WERI-Rb-1 (cell line): ENCODE results near the gene UBE4A.

Experiments
- DNase-seq: peaks from one replicate; pipeline ENCODE4 v3.0.0-alpha.2; 2020
- H3K27ac ChIP-seq: fragments of 250-450 bp; sonication (Bioruptor Pico); 2 replicates; pipeline ENCODE4 v1.5.1; 2020; ENCODE audit warnings: mild to moderate bottlenecking, moderate library complexity
- H3K27me3 ChIP-seq: fragments of 250-450 bp; sonication (Bioruptor Pico); 2 replicates; pipeline ENCODE4 v1.5.1; 2021; ENCODE audit warnings: mild to moderate bottlenecking, low read depth, moderate library complexity; ENCODE audit not compliant: insufficient read depth, severe bottlenecking
- H3K36me3 ChIP-seq: fragments of 250-450 bp; sonication (Bioruptor Pico); 2 replicates; pipeline ENCODE4 v1.5.1; 2020; ENCODE audit warnings: mild to moderate bottlenecking, moderate library complexity
- H3K4me3 ChIP-seq: 2 replicates; pipeline ENCODE4 v1.5.1; 2011; ENCODE audit warnings: low read depth, mild to moderate bottlenecking, control low read depth, low read length
- H3K9me3 ChIP-seq: fragments of 250-450 bp; sonication (Bioruptor Pico); 2 replicates; pipeline ENCODE4 v1.5.1; 2021; ENCODE audit warnings: mild to moderate bottlenecking, moderate library complexity; ENCODE audit not compliant: severe bottlenecking
- TF ChIP-seq, protein P1 (sequence below): IDR thresholded peaks from 2 replicates; pipeline ENCODE4 v1.5.1; 2011; ENCODE audit warnings: low read depth, mild to moderate bottlenecking, control low read depth, inconsistent platforms, low read length

The UBE4A gene

DNA sequence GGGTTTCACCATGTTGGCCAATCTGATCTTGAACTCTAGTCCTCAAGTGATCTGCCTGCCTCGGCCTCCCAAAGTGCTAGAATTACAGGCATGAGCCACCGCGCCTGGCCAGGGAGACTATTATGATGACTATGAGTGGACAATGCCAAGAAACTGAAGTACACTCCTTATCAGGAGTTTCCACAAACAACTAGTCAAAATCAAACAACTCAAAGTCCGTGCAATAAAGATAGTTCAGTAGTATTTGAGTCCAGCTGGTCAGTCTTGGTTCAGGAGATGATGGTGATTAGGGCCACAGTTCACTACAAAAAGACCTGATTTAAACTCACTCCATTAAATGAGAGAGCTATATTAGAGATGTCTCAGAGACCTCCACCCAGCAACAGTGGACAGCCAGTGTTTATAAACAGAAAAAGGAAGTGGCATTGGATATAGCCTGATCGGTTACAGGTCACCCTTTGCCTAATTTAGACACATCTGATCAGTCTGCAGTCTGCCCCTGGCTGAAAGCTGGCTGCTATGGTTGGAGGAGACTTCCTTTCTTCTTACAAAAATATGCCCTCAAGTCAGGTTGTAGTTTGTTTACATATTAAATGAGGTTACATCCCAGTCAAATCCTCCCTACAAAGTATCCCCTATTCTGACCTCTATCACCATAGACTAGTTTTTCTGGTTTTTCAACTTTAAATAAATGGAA, 37.9 kb upstream of the UBE4A start:
- H3K36me3 ChIP-seq = no peaks in the 10 kb centered on the region
- no peaks in the 10 kb centered on the region for H3K27me3 ChIP-seq
- no peak overlapping the region for H3K27ac ChIP-seq
- H3K4me3 ChIP-seq = no peak overlapping the region
- no peaks in the 10 kb centered on the region for H3K9me3 ChIP-seq
- DNase-seq = no peak
- TF ChIP-seq, protein P1, sequence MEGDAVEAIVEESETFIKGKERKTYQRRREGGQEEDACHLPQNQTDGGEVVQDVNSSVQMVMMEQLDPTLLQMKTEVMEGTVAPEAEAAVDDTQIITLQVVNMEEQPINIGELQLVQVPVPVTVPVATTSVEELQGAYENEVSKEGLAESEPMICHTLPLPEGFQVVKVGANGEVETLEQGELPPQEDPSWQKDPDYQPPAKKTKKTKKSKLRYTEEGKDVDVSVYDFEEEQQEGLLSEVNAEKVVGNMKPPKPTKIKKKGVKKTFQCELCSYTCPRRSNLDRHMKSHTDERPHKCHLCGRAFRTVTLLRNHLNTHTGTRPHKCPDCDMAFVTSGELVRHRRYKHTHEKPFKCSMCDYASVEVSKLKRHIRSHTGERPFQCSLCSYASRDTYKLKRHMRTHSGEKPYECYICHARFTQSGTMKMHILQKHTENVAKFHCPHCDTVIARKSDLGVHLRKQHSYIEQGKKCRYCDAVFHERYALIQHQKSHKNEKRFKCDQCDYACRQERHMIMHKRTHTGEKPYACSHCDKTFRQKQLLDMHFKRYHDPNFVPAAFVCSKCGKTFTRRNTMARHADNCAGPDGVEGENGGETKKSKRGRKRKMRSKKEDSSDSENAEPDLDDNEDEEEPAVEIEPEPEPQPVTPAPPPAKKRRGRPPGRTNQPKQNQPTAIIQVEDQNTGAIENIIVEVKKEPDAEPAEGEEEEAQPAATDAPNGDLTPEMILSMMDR = no peak

DNA sequence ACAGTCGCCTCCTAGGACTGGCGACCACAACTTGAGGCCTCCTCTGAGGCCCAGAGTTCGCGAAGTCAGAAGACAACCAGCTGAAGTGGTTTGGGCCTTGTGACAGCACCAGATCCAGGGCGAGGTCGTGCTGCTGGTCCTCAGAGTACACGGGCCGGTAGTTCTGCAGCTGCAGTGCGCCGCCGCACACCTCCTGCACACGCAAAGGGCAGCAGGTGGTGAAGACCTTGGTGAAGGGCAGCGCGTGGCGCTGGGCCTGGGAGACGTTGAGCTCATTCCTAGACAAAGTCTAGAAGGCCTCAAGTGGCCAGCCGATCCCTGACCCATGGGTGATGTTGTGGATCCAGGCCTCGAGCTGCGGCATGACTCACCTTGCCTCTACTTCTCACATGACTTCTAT, 36.7 kb upstream of the UBE4A start:
- Histone ChIP-seq H3K27ac (no peak overlapping the region), H3K4me3 (no peak overlapping the region), H3K9me3 (no peaks in the 10 kb centered on the region), H3K36me3 (no peaks in the 10 kb centered on the region), H3K27me3 (no peaks in the 10 kb centered on the region)
- TF ChIP-seq, protein P1 = no peak
- no peak for DNase-seq

DNA sequence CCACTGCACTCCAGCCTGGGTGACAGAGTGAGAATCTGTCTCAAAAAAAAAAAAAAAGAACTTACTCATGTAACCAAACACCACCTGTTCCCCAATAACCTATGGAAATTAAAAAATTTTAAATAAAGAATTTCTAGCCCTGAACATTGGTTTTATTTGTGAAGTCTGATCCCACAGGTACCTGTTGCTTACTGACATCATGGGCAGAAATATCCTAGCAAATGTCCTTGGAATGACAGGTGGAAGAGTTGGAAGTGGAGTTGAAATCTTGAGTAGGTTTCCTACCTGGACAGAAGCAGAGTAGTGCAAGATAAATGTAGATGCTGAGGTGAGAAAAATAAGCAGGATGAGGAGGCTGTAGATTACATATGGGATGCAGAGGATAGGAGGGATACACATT, 34.1 kb upstream of the UBE4A start:
- no peak overlapping the region for H3K4me3 ChIP-seq
- H3K27me3 ChIP-seq = no peaks in the 10 kb centered on the region
- no peak for DNase-seq
- H3K36me3 ChIP-seq = no peaks in the 10 kb centered on the region
- H3K27ac ChIP-seq = no peak overlapping the region
- no peaks in the 10 kb centered on the region for H3K9me3 ChIP-seq
- TF ChIP-seq, protein P1 = no peak

DNA sequence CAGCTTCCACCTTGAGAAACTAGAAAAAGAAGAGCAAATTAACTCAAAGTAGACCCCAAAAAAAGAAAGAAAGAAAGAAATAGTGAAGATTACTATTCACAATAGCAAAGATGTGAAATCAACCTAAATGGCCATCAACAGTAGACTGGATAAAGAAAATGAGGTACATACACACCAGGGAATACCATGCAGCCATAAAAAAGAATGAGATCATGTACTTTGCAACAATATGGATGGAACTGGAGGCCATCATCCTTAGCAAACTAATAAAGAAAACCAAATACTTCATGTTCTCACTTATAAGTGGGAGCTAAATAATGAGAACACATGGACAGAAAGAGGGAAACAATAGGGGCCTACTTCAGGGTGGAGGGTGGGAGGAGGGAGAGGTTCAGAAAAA, 30.7 kb upstream of the UBE4A start:
- TF ChIP-seq, protein P1 = no peak

DNA sequence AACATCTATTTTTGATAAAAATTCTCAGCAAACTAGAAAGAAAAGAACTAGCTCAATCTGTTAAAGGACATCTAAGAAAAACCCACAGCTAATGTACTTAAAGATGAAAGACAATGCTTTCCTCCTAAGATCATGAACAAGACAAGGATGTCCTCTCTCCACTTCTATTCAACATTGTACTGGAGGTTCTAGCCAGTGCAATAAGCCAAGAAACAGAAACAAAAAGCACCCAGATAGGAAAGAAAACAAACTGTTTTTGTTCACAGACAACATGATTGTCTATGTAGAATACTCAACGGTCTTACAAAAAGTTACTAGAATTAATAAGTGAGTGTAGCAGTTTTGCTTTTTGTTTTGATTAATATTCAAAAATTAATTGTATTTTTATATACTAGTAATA, 24.7 kb upstream of the UBE4A start:
- no peak for DNase-seq

More for the DNA sequence above, 30.7 kb upstream of the UBE4A start:
- no peak overlapping the region for H3K4me3 ChIP-seq
- no peaks in the 10 kb centered on the region for H3K36me3 ChIP-seq
- no peak for DNase-seq
- H3K27me3 ChIP-seq = no peaks in the 10 kb centered on the region
- peaks cover 4% of the 10 kb centered on the region for H3K9me3 ChIP-seq
- no peak overlapping the region for H3K27ac ChIP-seq

More for the DNA sequence above, 24.7 kb upstream of the UBE4A start:
- TF ChIP-seq, protein P1 = no peak
- H3K4me3 ChIP-seq = no peak overlapping the region
- H3K27me3 ChIP-seq = no peaks in the 10 kb centered on the region
- H3K9me3 ChIP-seq = peaks cover 4% of the 10 kb centered on the region
- no peak overlapping the region for H3K27ac ChIP-seq
- no peaks in the 10 kb centered on the region for H3K36me3 ChIP-seq
